Renal cortex interstitium (tissue), 11 donors: ENCODE measurements around the gene TF. TPM values are rescaled to one million over a fixed set of nuclear protein-coding genes. Genes with fewer than 3 reads are reported as not detected.
A peak's percentile ranks its signal among the peaks of the same experiment; 100 is the strongest.

ENCODE experiments used
- DNase-seq, 11 donors: peaks; one replicate each; pipeline ENCODE4 v3.0.0-alpha.2; 2013; ENCODE audit warnings: low read depth in 9 of 11, low spot score in 4 of 11; ENCODE audit errors: extremely low read depth in 1 of 11
- polyA plus RNA-seq, 3 donors: library from polyadenylated mRNA; unstranded; fragments of 120-200 nt; gene quantifications; one replicate each; pipeline ENCODE4 v1.2.1, GENCODE V29; 2013; ENCODE audit not compliant: insufficient read length in 3 of 3

Gene TF
- polyA plus RNA-seq, 3 donors = 6.9 to 10.0 (median 9.1) TPM

DNA sequence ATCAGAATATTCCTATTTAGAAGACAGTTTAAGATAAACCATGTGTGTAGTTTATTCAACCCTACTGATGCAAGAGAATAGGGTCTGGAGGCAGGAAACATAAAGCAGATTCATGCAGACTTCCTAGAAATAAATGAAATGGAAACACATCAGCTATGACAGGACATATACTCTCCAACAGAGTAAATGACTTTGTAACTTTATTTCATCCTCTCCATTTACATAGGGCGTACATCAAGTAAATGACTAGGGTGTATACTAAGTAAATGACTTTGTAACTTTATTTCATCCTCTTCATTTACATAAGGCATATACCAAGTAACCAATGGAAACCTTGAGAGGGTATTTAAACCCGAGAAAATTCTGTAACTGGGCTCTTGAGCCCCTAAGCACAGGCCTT is 41.8 kb downstream of the TF start:
- DNase-seq = no peak

GRCh38 chr3:133792171-133792763 is 46.1 kb downstream of the TF start:
- peak in 2 of 11 donors; percentile 2 to 4 for DNase-seq

DNA sequence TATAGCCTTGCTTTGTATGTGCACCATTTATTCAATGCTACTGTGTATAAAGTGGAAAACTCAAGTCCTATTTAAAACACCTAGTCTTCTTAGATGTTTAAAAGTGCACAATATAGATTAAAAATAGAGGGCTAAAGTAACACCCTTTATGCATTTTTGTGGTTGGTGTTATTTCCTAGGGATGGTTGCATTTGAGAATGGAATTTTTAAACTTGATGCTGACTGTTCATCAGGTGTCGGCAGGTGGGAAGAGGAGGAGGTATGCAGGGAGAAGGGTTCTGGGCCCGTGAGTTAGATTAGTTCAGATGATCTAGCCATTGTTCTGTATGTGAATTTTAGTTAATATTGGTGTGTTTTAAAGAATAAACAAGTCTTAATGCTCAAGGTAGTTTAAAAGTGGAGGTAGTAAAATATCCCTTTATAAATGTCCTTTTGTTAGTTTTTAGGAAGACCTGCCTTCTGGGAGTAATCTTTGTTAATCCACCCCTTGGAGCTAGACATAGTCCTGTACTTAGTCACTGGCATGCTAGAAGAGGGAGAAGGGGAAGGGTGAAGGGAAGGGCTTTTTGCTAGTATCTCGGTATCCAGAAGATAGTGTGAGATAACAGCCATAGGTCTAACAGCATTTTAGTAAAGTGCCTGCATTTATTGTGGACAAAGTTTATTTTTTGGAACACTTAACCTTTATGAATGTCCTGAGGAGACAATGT is 51.4 kb downstream of the TF start:
- no peak for DNase-seq

GRCh38 chr3:133799794-133800585 is 53.8 kb downstream of the TF start:
- no peak for DNase-seq

DNA sequence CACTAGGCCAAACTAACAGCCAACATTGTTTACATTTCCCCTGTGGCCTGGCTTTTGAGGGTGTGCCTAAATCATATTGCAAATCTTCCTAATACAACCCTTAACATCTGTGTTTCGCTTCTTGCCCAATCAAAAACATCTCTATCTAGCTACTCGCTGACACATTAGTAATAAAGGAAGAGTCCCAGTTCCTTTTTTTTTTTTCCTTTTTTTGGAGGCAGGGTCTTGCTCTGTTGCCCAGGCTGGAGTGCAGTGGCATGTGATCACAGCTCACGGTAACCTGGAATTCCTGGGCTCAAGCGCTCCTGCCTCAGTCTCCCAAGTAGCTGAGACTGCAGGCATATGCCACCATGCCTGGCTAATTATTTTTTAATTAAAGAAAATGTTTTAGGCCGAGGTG is 57.3 kb downstream of the TF start:
- DNase-seq = no peak

- no peak for DNase-seq
Observed at GRCh38 chr3:133804896-133805295, 58.7 kb downstream of the TF start.

DNA sequence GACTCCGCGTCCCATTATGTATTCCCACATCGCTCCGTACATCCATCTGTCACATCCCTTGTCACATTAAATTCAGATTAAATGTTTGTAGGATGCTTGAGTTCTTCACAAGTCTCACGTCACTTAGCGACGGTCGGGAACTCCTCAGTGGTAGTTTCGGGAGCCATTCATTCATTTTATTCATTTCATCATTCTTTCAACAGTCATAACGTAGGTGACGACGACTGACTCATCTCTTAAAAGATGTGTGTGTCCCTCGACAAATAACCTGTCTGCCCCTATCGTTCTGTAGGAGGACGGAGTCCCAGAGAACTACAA is 59.1 kb downstream of the TF start:
- DNase-seq = no peak

- DNase-seq = peak; percentile 78 to 93 (median 88)
Observed at GRCh38 chr3:133805702-133806475, 59.7 kb downstream of the TF start, which contains the start of gene SRPRB. Gene SRPRB, plus strand, starts transcription at chr3:133805815. Its CDS starts 34 bp downstream, at chr3:133805849.

DNA sequence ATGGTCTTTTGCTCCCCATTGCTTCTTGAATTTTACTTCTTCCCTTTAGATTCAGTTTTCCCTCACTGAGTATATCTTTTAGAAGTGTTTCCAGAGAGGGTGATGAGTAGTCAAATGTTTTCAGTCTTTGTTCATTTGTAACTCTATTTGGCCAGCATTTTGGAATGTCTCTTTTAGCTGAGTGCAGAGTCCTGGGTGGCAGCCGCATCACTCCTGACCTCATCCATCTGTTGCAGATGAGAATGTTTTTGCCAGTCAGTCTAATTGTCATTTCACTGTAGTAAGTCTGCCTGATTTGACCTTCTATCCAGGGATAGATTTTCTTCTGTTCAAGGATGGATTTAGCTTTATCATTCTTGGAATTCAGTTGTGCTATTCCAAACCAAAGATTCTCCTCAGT is 66.7 kb downstream of the TF start:
- DNase-seq = no peak

DNA sequence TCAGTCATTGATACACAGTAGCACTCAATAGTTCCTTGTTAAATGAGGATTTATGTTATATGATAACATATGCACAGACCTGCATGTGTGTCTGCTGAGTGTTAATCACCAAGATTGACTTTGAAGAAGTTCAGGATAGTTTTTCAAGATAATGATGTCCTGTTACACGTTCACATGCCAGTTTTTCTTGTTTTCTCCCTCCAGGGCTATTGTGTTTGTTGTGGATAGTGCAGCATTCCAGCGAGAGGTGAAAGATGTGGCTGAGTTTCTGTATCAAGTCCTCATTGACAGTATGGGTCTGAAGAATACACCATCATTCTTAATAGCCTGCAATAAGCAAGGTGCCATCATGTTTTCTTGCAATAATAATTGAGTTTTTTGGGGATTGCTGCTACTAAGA is 69.2 kb downstream of the TF start:
- DNase-seq = no peak

DNA sequence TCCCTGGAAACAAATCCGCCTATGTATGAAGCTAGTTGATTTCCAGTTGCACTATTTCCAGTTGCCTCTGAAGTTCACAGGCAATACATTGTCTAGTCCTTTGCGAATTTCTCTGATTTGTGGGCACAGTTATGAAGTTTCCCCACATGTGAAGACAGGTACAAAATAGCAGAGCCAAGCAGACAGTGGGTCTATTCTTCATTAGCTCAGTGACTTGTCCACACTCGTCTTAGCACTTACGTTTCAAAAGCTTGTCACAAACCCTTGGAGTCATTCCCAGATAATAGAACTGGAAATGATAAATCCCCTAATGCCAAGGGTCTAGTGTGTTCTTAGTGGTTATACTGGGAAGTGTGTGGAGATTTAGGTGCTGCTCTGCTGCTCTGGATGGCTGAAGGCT is 73.9 kb downstream of the TF start:
- no peak for DNase-seq

GRCh38 chr3:133820889-133821675 is 74.9 kb downstream of the TF start:
- DNase-seq = no peak

- no peak for DNase-seq
Observed at GRCh38 chr3:133821767-133822638, 75.8 kb downstream of the TF start.

- no peak for DNase-seq
Observed at GRCh38 chr3:133824961-133825485, 78.8 kb downstream of the TF start.

DNA sequence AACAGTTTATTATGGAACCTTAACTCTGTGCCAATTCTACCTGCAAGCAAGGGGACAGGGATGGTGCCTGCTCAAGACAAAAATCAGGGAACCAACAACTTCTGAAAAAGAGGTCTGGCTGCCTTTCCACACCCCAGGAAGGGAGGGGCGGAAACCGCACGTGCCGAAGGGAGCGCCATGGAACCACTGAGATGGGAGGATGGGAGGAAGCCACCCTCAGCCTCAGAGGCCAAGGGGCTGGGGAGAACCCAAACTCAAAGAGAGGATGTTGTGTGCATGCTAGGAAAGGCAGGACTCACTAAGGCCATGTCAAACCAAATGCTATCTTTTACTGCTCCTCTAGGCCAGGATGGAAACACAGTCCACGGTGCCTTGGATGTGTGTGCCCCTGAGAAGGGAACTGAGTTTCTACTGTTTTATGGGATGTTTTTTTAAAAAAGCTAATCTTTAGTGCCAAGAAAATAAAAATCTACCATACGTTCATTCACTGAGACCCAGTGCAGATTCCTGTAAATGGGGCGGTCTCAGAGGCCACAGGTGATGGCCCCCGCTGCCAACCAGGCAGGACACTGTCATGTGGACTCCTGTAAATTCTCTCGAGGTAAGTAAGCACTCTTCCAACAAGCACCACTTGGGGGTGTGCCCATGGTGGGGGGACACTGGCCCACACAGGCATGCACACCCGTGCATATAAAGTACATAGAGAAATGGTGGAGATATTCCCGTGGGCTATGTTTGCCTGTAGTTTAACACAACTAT is 80.0 kb downstream of the TF start:
- DNase-seq = no peak

GRCh38 chr3:133827136-133827535 is 80.9 kb downstream of the TF start:
- no peak for DNase-seq

DNA sequence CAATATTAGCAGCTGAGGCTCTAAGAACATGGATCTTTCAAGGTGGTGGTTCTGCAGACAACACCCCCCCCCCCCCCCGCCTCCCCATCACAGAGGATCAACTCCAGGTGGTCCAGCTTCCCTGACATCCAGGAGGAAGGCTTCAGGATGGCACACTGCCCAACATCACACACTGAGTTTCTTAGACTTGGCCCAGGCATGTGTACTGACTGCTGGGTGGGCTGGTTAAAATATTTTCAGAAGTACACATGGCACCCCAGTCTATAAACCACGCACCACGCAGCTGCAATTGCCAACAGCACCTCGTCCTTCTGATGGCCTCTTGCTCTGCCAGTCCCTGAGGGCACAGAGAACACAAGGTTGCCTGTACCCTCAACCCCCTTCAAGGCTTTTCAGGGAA is 81.5 kb downstream of the TF start:
- DNase-seq = no peak
